Measurements from ENCODE around the gene MRPS2.

GRCh38 chr9:135464181-135464580 is 36.3 kb upstream of the MRPS2 start:
- no peak for TF ChIP-seq EZH2phosphoT487 (IDR thresholded peaks at IDR 0.05; ENCODE audit: unreplicated experiment)
- TF ChIP-seq POLR2AphosphoS5 (IDR thresholded peaks at IDR 0.05; ENCODE audit: low read depth): no peak
- TF ChIP-seq CTCF (conservative IDR thresholded peaks at IDR 0.05; ENCODE audit: low read depth in 2 of 2): no peak
- TF ChIP-seq EZH2 (IDR thresholded peaks at IDR 0.05; ENCODE audit: low read depth, unreplicated experiment): no peak
- TF ChIP-seq, protein P1, sequence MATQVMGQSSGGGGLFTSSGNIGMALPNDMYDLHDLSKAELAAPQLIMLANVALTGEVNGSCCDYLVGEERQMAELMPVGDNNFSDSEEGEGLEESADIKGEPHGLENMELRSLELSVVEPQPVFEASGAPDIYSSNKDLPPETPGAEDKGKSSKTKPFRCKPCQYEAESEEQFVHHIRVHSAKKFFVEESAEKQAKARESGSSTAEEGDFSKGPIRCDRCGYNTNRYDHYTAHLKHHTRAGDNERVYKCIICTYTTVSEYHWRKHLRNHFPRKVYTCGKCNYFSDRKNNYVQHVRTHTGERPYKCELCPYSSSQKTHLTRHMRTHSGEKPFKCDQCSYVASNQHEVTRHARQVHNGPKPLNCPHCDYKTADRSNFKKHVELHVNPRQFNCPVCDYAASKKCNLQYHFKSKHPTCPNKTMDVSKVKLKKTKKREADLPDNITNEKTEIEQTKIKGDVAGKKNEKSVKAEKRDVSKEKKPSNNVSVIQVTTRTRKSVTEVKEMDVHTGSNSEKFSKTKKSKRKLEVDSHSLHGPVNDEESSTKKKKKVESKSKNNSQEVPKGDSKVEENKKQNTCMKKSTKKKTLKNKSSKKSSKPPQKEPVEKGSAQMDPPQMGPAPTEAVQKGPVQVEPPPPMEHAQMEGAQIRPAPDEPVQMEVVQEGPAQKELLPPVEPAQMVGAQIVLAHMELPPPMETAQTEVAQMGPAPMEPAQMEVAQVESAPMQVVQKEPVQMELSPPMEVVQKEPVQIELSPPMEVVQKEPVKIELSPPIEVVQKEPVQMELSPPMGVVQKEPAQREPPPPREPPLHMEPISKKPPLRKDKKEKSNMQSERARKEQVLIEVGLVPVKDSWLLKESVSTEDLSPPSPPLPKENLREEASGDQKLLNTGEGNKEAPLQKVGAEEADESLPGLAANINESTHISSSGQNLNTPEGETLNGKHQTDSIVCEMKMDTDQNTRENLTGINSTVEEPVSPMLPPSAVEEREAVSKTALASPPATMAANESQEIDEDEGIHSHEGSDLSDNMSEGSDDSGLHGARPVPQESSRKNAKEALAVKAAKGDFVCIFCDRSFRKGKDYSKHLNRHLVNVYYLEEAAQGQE (IDR thresholded peaks at IDR 0.05; ENCODE audit: unreplicated experiment): no peak
- no peak for TF ChIP-seq CREB1 (CRISPR knock-in tag; IDR thresholded peaks at IDR 0.05; ENCODE audit: low read depth)
- TF ChIP-seq STAT1 (IDR thresholded peaks at IDR 0.05; ENCODE audit: unreplicated experiment): no peak
- no peak for TF ChIP-seq ZNF331 (CRISPR knock-in tag; IDR thresholded peaks at IDR 0.05; ENCODE audit: low read depth)
- no peak for TF ChIP-seq ZNF114 (CRISPR knock-in tag; IDR thresholded peaks at IDR 0.05)
- no peak for TF ChIP-seq JUNB (IDR thresholded peaks at IDR 0.05; ENCODE audit: unreplicated experiment)
- no peak for TF ChIP-seq NANOG (IDR thresholded peaks at IDR 0.05; ENCODE audit: borderline replicate concordance)
- TF ChIP-seq, protein P2, sequence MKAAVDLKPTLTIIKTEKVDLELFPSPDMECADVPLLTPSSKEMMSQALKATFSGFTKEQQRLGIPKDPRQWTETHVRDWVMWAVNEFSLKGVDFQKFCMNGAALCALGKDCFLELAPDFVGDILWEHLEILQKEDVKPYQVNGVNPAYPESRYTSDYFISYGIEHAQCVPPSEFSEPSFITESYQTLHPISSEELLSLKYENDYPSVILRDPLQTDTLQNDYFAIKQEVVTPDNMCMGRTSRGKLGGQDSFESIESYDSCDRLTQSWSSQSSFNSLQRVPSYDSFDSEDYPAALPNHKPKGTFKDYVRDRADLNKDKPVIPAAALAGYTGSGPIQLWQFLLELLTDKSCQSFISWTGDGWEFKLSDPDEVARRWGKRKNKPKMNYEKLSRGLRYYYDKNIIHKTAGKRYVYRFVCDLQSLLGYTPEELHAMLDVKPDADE (IDR thresholded peaks at IDR 0.05): no peak
